SK-N-SH treated with all-trans-retinoic acid at 6 μM for 48 hours (cell line): ENCODE data around the gene LRRC28.

Experiments
- ATAC-seq: fragments of 200-7000 bp; cut with Tn5 transposase; 3 replicates; pipeline ENCODE4 v1.9.1; 2020; ENCODE audit warnings: mild to moderate bottlenecking, moderate library complexity
- BACH2 ChIP-seq: fragments of 250-450 bp; sonication (Bioruptor Pico); IDR thresholded peaks from 2 replicates; pipeline ENCODE4 v1.9.0; 2021; ENCODE audit warnings: mild to moderate bottlenecking, borderline replicate concordance
- CREB5 ChIP-seq: fragments of 250-450 bp; sonication (Bioruptor Pico); IDR thresholded peaks from 2 replicates; pipeline ENCODE4 v1.5.1; 2020; ENCODE audit warnings: low read depth, mild to moderate bottlenecking, moderate library complexity
- CSDC2 ChIP-seq: fragments of 250-450 bp; sonication (Bioruptor Pico); IDR thresholded peaks from 2 replicates; pipeline ENCODE4 v1.5.0; 2020; ENCODE audit warnings: mild to moderate bottlenecking, moderate library complexity
- ISL1 ChIP-seq: fragments of 250-450 bp; sonication (Bioruptor Pico); IDR thresholded peaks from 2 replicates; pipeline ENCODE4 v2.1.2; 2022; ENCODE audit warnings: mild to moderate bottlenecking, moderate library complexity
- OSR1 ChIP-seq: fragments of 250-450 bp; sonication (Bioruptor Pico); IDR thresholded peaks from 2 replicates; pipeline ENCODE4 v1.8.0; 2022; ENCODE audit warnings: moderate library complexity, mild to moderate bottlenecking, inconsistent platforms
- PATZ1 ChIP-seq: fragments of 250-450 bp; sonication (Bioruptor Pico); IDR thresholded peaks from 2 replicates; pipeline ENCODE4 v1.8.0; 2020; ENCODE audit warnings: mild to moderate bottlenecking, moderate library complexity, borderline replicate concordance
- POU6F1 ChIP-seq: fragments of 250-450 bp; sonication (Bioruptor Pico); IDR thresholded peaks from 2 replicates; pipeline ENCODE4 v1.8.0; 2021; ENCODE audit warnings: low read depth, mild to moderate bottlenecking, moderate library complexity, borderline replicate concordance
- PPARA ChIP-seq: fragments of 250-450 bp; sonication (Bioruptor Pico); IDR thresholded peaks from 2 replicates; pipeline ENCODE4 v1.5.0; 2020; ENCODE audit warnings: mild to moderate bottlenecking, borderline replicate concordance
- RARB ChIP-seq: fragments of 250-450 bp; sonication (Bioruptor Pico); IDR thresholded peaks from 2 replicates; pipeline ENCODE4 v1.8.0; 2021; ENCODE audit warnings: mild to moderate bottlenecking, moderate library complexity
- SNAI2 ChIP-seq: fragments of 250-450 bp; sonication (Bioruptor Pico); IDR thresholded peaks from 2 replicates; pipeline ENCODE4 v1.5.0; 2020; ENCODE audit warnings: mild to moderate bottlenecking, moderate library complexity
- TCF4 ChIP-seq: fragments of 250-450 bp; sonication (Bioruptor Pico); IDR thresholded peaks from 2 replicates; pipeline ENCODE4 v1.8.0; 2021; ENCODE audit warnings: mild to moderate bottlenecking, moderate library complexity, borderline replicate concordance
- TSHZ2 ChIP-seq: fragments of 250-450 bp; sonication (Bioruptor Pico); IDR thresholded peaks from 2 replicates; pipeline ENCODE4 v1.5.0; 2020; ENCODE audit warnings: mild to moderate bottlenecking, moderate library complexity
- ZFP3 ChIP-seq: fragments of 250-450 bp; sonication (Bioruptor Pico); IDR thresholded peaks from 2 replicates; pipeline ENCODE4 v1.5.0; 2020; ENCODE audit warnings: mild to moderate bottlenecking, moderate library complexity
- ZFP30 ChIP-seq: fragments of 450-650 bp; formaldehyde crosslinking; IDR thresholded peaks from 2 replicates; pipeline ENCODE4 v1.5.0; 2022; ENCODE audit warnings: mild to moderate bottlenecking, moderate library complexity
- ZNF70 ChIP-seq: fragments of 450-650 bp; formaldehyde crosslinking; IDR thresholded peaks from 2 replicates; pipeline ENCODE4 v1.5.0; 2020; ENCODE audit warnings: mild to moderate bottlenecking, moderate library complexity

Gene LRRC28

DNA sequence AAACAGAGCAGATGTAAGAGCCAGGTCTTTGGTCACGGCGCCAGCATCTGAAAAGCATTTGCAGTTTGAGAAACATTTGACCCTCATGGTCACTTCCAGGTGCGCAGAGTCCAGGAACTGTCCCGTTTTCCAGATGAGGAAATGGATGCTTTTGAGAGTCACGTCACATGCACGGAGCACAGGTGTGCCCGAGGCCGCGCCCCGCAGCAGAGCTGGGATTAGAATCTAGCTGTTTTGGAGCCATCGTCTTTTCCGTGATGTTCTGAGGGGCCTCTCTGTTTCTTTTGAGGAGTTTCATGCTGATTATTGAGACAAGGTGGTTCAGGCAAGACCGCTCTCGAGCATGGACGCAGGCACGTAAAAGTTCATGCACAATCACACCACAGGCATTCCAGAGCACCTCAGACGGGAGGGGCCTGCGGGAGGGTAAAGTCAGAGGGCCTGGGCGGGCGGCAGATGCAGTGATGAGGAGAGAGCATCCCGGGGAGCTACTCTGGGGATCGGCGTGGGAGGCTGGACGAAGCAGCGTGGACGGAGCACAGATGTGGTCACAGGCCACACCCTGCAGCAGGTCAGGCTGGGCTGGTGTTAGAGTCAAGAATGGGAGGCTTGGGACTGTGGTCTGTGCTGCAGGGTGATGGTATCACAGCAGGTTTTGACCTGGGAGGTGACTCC, 175.3 kb downstream of the LRRC28 start (continued):
- TF ChIP-seq BACH2 (CRISPR knock-in tag), result no peak
- no peak for TF ChIP-seq PPARA (CRISPR knock-in tag)
- TF ChIP-seq POU6F1 (CRISPR knock-in tag), result no peak

GRCh38 chr15:99427210-99427609, 175.9 kb downstream of the LRRC28 start:
- no peak for TF ChIP-seq PPARA (CRISPR knock-in tag)
- no peak for TF ChIP-seq BACH2 (CRISPR knock-in tag)

GRCh38 chr15:99427668-99428361, 176.5 kb downstream of the LRRC28 start:
- no peak for ATAC-seq
- no peak for TF ChIP-seq ZNF70 (CRISPR knock-in tag)
- TF ChIP-seq PPARA (CRISPR knock-in tag), result no peak
- no peak for TF ChIP-seq TSHZ2 (CRISPR knock-in tag)
- no peak for TF ChIP-seq ISL1 (CRISPR knock-in tag)
- TF ChIP-seq TCF4 (CRISPR knock-in tag), result no peak
- no peak for TF ChIP-seq RARB (CRISPR knock-in tag)
- no peak for TF ChIP-seq CREB5 (CRISPR knock-in tag)
- no peak for TF ChIP-seq BACH2 (CRISPR knock-in tag)
- no peak for TF ChIP-seq OSR1 (CRISPR knock-in tag)
- no peak for TF ChIP-seq SNAI2 (CRISPR knock-in tag)
- no peak for TF ChIP-seq ZFP30 (CRISPR knock-in tag)
- no peak for TF ChIP-seq PATZ1 (CRISPR knock-in tag)
- no peak for TF ChIP-seq CSDC2 (CRISPR knock-in tag)
- TF ChIP-seq POU6F1 (CRISPR knock-in tag), result no peak

More at GRCh38 chr15:99427210-99427609, 175.9 kb downstream of the LRRC28 start:
- ATAC-seq, result no peak

DNA sequence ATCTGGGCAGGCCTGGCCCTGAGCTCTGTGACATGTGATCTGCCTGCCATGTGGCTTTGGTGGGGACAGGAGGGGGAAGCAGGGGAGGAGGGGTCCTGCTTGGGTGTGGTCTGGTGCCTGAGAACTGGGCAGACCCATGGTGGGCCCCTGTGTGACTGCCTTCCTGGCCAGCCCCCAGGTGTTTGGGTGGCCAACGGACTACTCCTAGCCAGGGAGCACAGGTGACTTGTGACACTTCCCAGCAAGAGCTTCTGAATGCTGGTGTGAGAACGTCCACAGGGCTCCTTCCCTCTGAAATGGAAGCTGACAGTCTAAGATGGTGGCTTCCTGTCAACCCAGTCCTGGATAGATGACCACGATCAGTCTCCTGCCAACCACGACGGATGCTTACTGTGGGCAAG, 178.4 kb downstream of the LRRC28 start:
- TF ChIP-seq ISL1 (CRISPR knock-in tag) (no peak), POU6F1 (CRISPR knock-in tag) (no peak), BACH2 (CRISPR knock-in tag) (no peak), CREB5 (CRISPR knock-in tag) (no peak), ZFP3 (CRISPR knock-in tag) (no peak)
- ATAC-seq, result no peak
